ENCODE measurements around the gene POSTN. TPM values are rescaled to one million over a fixed set of nuclear protein-coding genes. Genes with fewer than 3 reads are reported as not detected.

Gene POSTN
- total and polyA plus RNA-seq, 9 donors: 0.48 to 120 (median 6.1) TPM

- Histone ChIP-seq H3K4me1 (ENCODE audit: insufficient read depth) (no peaks in the 10 kb centered on the region), H3K4me3 (no peak overlapping the region), H3K36me3 (no peaks in the 10 kb centered on the region), H3K27me3 (no peaks in the 10 kb centered on the region), H3K27ac (no peak overlapping the region), H3K9me3 (no peaks in the 10 kb centered on the region)
- 35 to 40% (median 39%) methylated on average over 1 of the region's 1 CpG for WGBS, 3 donors
- DNase-seq: no peak
- intact Hi-C loops (cut with DNase I): no loop called here
- TF ChIP-seq POLR2A (IDR thresholded peaks at IDR 0.05) (no peak), EP300 (IDR thresholded peaks at IDR 0.05) (no peak), CTCF (IDR thresholded peaks at IDR 0.05) (no peak)
These were observed 13.0 kb downstream of the POSTN start for GRCh38 chr13:37585541-37585940.

GRCh38 chr13:37576601-37577000 lies 22.0 kb downstream of the POSTN start:
- Histone ChIP-seq H3K27me3 (no peaks in the 10 kb centered on the region), H3K27ac (no peak overlapping the region), H3K4me1 (ENCODE audit: insufficient read depth) (no peaks in the 10 kb centered on the region), H3K4me3 (no peak overlapping the region), H3K36me3 (no peaks in the 10 kb centered on the region), H3K9me3 (no peaks in the 10 kb centered on the region)
- intact Hi-C loops (cut with DNase I): no loop called here
- DNase-seq: no peak
- TF ChIP-seq CTCF (IDR thresholded peaks at IDR 0.05) (no peak), POLR2A (IDR thresholded peaks at IDR 0.05) (no peak), EP300 (IDR thresholded peaks at IDR 0.05) (no peak)

GRCh38 chr13:37565425-37565824 lies 33.1 kb downstream of the POSTN start:
- no peak for DNase-seq
- TF ChIP-seq EP300 (IDR thresholded peaks at IDR 0.05) (no peak), POLR2A (IDR thresholded peaks at IDR 0.05) (no peak), CTCF (IDR thresholded peaks at IDR 0.05) (no peak)
- Histone ChIP-seq H3K27me3 (no peaks in the 10 kb centered on the region), H3K4me3 (no peak overlapping the region), H3K27ac (no peak overlapping the region), H3K36me3 (no peaks in the 10 kb centered on the region), H3K4me1 (ENCODE audit: insufficient read depth) (no peaks in the 10 kb centered on the region), H3K9me3 (no peaks in the 10 kb centered on the region)
- intact Hi-C loops (cut with DNase I): no loop called here
- WGBS, 3 donors: 93 to 96% (median 93%) methylated on average over 1 of the region's 1 CpG

- WGBS, 3 donors: 85 to 91% (median 88%) methylated on average over 2 of the region's 2 CpGs
- H3K4me1 ChIP-seq (ENCODE audit: insufficient read depth): no peaks in the 10 kb centered on the region
- TF ChIP-seq CTCF (IDR thresholded peaks at IDR 0.05) (no peak), POLR2A (IDR thresholded peaks at IDR 0.05) (no peak), EP300 (IDR thresholded peaks at IDR 0.05) (no peak)
- H3K27me3 ChIP-seq: no peaks in the 10 kb centered on the region
- no peak overlapping the region for H3K4me3 ChIP-seq
- H3K9me3 ChIP-seq: peaks cover 0 to 3% of the 10 kb centered on the region in 2 donors
- no peak for DNase-seq
- H3K27ac ChIP-seq: no peak overlapping the region
- intact Hi-C loops (cut with DNase I): loop anchor here in 1 of 4 donors (5.0 kb wide), 1 partner anchor 224 kb away; no protein-coding TSS in a partner anchor
- no peaks in the 10 kb centered on the region for H3K36me3 ChIP-seq
These were observed 37.5 kb downstream of the POSTN start for GRCh38 chr13:37561031-37561430.

Measured in ovary (tissue), 9 donors.